GM21515 (cell line): ENCODE data around the gene FAM110C.
A peak's percentile ranks its signal among the peaks of the same experiment; 100 is the strongest.
"Not testable (repeated sequence)": the region's sequence is repeated elsewhere in the genome, so short reads cannot be mapped to it uniquely, and the experiment has no call there.

ENCODE experiments used
- ATAC-seq: cut with Tn5 transposase; IDR thresholded peaks from one replicate; pipeline ENCODE4 v1.9.1; 2021; ENCODE audit not compliant: unreplicated experiment

The FAM110C gene

GRCh38 chr2:44748-45341 is 1.5 kb downstream of the FAM110C start:
- no peak for ATAC-seq

GRCh38 chr2:42788-43187 is 3.5 kb downstream of the FAM110C start:
- no peak for ATAC-seq

- ATAC-seq = no peak
These were observed 5.8 kb downstream of the FAM110C start for GRCh38 chr2:40465-40864.

GRCh38 chr2:38155-38554 is 8.2 kb downstream of the FAM110C start:
- no peak for ATAC-seq

- ATAC-seq = no peak
These were observed 10.0 kb downstream of the FAM110C start for GRCh38 chr2:36318-36717.

- ATAC-seq = no peak
These were observed 10.5 kb downstream of the FAM110C start for GRCh38 chr2:35852-36251.

GRCh38 chr2:33620-34019 is 12.7 kb downstream of the FAM110C start:
- ATAC-seq = no peak

- ATAC-seq = no peak
These were observed 14.2 kb downstream of the FAM110C start for GRCh38 chr2:32068-32467.

- ATAC-seq = no peak
These were observed 17.1 kb downstream of the FAM110C start for GRCh38 chr2:29253-29652.

- no peak for ATAC-seq
These were observed 17.8 kb downstream of the FAM110C start for GRCh38 chr2:28406-28975.

GRCh38 chr2:26891-27290 is 19.4 kb downstream of the FAM110C start:
- no peak for ATAC-seq

- no peak for ATAC-seq
These were observed 20.8 kb downstream of the FAM110C start for GRCh38 chr2:25543-25942.

GRCh38 chr2:24591-24990 is 21.7 kb downstream of the FAM110C start:
- not testable (repeated sequence) for ATAC-seq

GRCh38 chr2:24107-24506 is 22.2 kb downstream of the FAM110C start:
- ATAC-seq = peak; percentile 84

GRCh38 chr2:23283-23682 is 23.0 kb downstream of the FAM110C start:
- ATAC-seq = no peak

- ATAC-seq = not testable (repeated sequence)
These were observed 24.1 kb downstream of the FAM110C start for GRCh38 chr2:22244-22643.

GRCh38 chr2:20259-20658 is 26.0 kb downstream of the FAM110C start:
- ATAC-seq = not testable (repeated sequence)

- ATAC-seq = no peak
These were observed 26.8 kb downstream of the FAM110C start for GRCh38 chr2:19505-19904.

GRCh38 chr2:18402-19271 is 27.7 kb downstream of the FAM110C start:
- no peak for ATAC-seq

GRCh38 chr2:15916-16315 is 30.4 kb downstream of the FAM110C start:
- ATAC-seq = not testable (repeated sequence)

- no peak for ATAC-seq
These were observed 34.9 kb downstream of the FAM110C start for GRCh38 chr2:11248-11941.
